PC-9 (cell line): ENCODE measurements around the gene SELENOT. TPM values are rescaled to one million over a fixed set of nuclear protein-coding genes. Genes with fewer than 3 reads are reported as not detected.

ENCODE experiments used
- BruUV-seq: library from RNA; stranded (reverse); fragments of 400-500 nt; replicated peaks from 2 replicates; lab custom pipeline; 2021; lab: Mats Ljungman, UMichigan
- CTCF ChIA-PET: fragments of 300-600 bp; sonication (Branson Sonifier 250); formaldehyde crosslinking; loops from one replicate; lab custom pipeline; 2022; ENCODE audit warnings: antibody characterized with exemption; lab: Charles Lee
- POLR2A ChIA-PET: fragments of 300-600 bp; sonication (Branson Sonifier 250); formaldehyde crosslinking; loops from one replicate; lab custom pipeline; 2022; ENCODE audit warnings: antibody characterized with exemption; ENCODE audit not compliant: unreplicated experiment; lab: Charles Lee
- DNase-seq, 2 experiments: peaks; one replicate each; pipeline versions ENCODE4 v3.0.0 to v3.0.0-alpha.2; 2015 to 2022; ENCODE audit warnings: mixed read lengths in 1 of 2
- H2AFZ ChIP-seq: fragments of 200-600 bp; sonication (generic); 2 replicates; pipeline ENCODE4 v1.8.1; 2017; ENCODE audit warnings: antibody characterized with exemption
- H3F3A ChIP-seq: fragments of 200-600 bp; sonication (generic); 2 replicates; pipeline ENCODE4 v1.8.1; 2017; ENCODE audit warnings: antibody characterized with exemption, mild to moderate bottlenecking, low read depth; ENCODE audit not compliant: insufficient read depth
- H3K27ac ChIP-seq: fragments of 200-600 bp; sonication (generic); 2 replicates; pipeline ENCODE4 v1.6.1; 2016; ENCODE audit warnings: mixed run types
- H3K27me3 ChIP-seq: fragments of 200-600 bp; sonication (generic); 2 replicates; pipeline ENCODE4 v1.6.1; 2016; ENCODE audit warnings: low read depth, mixed run types; ENCODE audit not compliant: insufficient read depth
- H3K36me3 ChIP-seq: fragments of 200-600 bp; sonication (generic); 2 replicates; pipeline ENCODE4 v1.6.1; 2016; ENCODE audit warnings: low read depth, mixed run types
- H3K4me1 ChIP-seq: fragments of 200-600 bp; sonication (generic); replicated peaks from 2 replicates; pipeline ENCODE4 v1.6.1; 2016; ENCODE audit warnings: mixed run types; ENCODE audit not compliant: insufficient read depth
- H3K4me2 ChIP-seq: fragments of 200-600 bp; sonication (generic); 2 replicates; pipeline ENCODE4 v1.6.1; 2017; ENCODE audit warnings: mixed run types
- H3K4me3 ChIP-seq: fragments of 200-600 bp; sonication (generic); 2 replicates; pipeline ENCODE4 v1.6.1; 2016; ENCODE audit warnings: mixed run types
- H3K79me2 ChIP-seq: fragments of 200-600 bp; sonication (generic); 2 replicates; pipeline ENCODE4 v1.6.1; 2017; ENCODE audit warnings: low read depth, mixed run types
- H3K9me2 ChIP-seq: fragments of 200-600 bp; sonication (generic); 2 replicates; pipeline ENCODE4 v1.8.1; 2017; ENCODE audit warnings: mild to moderate bottlenecking; ENCODE audit not compliant: insufficient read depth
- H3K9me3 ChIP-seq: fragments of 200-600 bp; sonication (generic); 2 replicates; pipeline ENCODE4 v1.8.1; 2016; ENCODE audit warnings: low read depth; ENCODE audit not compliant: insufficient read depth
- H4K20me1 ChIP-seq: fragments of 200-600 bp; sonication (generic); 2 replicates; pipeline ENCODE4 v1.8.1; 2017; ENCODE audit not compliant: insufficient read depth
- CTCF ChIP-seq: fragments of 200-600 bp; sonication (generic); conservative IDR thresholded peaks from 2 replicates; pipeline ENCODE4 v1.6.1; 2017; ENCODE audit warnings: mixed run types, antibody characterized with exemption, mild to moderate bottlenecking, moderate library complexity
- EZH2 ChIP-seq: fragments of 200-600 bp; sonication (generic); IDR thresholded peaks from 2 replicates; pipeline ENCODE4 v1.8.0; 2017; ENCODE audit warnings: antibody characterized with exemption, low read depth
- intact Hi-C: fragments of 100-400 bp; cut with micrococcal nuclease; formaldehyde crosslinking; loops from one replicate; pipeline ENCODE4 v1.10.0; 2022; ENCODE audit not compliant: unreplicated experiment
- total RNA-seq: library from RNA; stranded (reverse); gene quantifications from 2 replicates; pipeline ENCODE4 v1.2.3, GENCODE V29; 2021

The SELENOT gene
- total RNA-seq, 1 experiment from 2014 or later, result 84.1 TPM

- BruUV-seq, result no TSS peak
- H3K9me3 ChIP-seq, result no peaks in the 10 kb centered on the region
- H2AFZ ChIP-seq, result no peak overlapping the region
- no peak for TF ChIP-seq EZH2
- TF ChIP-seq CTCF, result no peak
- ChIA-PET CTCF (no interaction called here), POLR2A (no interaction called here)
- H3K27me3 ChIP-seq, result no peaks in the 10 kb centered on the region
- H3K27ac ChIP-seq, result no peak overlapping the region
- no peaks in the 10 kb centered on the region for H3K9me2 ChIP-seq
- H3K79me2 ChIP-seq, result peaks cover 94% of the 10 kb centered on the region
- intact Hi-C loops, result no loop called here
- H3K4me2 ChIP-seq, result no peak overlapping the region
- peaks cover 31% of the 10 kb centered on the region; the same call in 1 of the 2 replicates for H3K36me3 ChIP-seq
- H4K20me1 ChIP-seq, result 0 out of 2 replicates have a peak, but pooled peaks cover 6% of the 10 kb centered on the region
- no peak overlapping the region for H3K4me3 ChIP-seq
- H3K4me1 ChIP-seq, result peaks cover 11% of the 10 kb centered on the region
- H3F3A ChIP-seq, result no peaks in the 10 kb centered on the region
- no peak for DNase-seq
These were observed 6.9 kb downstream of the SELENOT start for GRCh38 chr3:150609988-150610387.

- Histone ChIP-seq H3K4me1 (peaks cover 3% of the 10 kb centered on the region; the same call in 1 of the 2 replicates), H2AFZ (no peak overlapping the region), H3K36me3 (peaks cover 31% of the 10 kb centered on the region; the same call in 1 of the 2 replicates), H3K4me3 (no peak overlapping the region), H3K9me3 (no peaks in the 10 kb centered on the region), H3K4me2 (no peak overlapping the region), H3K9me2 (no peaks in the 10 kb centered on the region), H4K20me1 (0 out of 2 replicates have a peak, but pooled peaks cover 6% of the 10 kb centered on the region), H3F3A (no peaks in the 10 kb centered on the region), H3K27me3 (no peaks in the 10 kb centered on the region), H3K79me2 (peaks cover 86% of the 10 kb centered on the region), H3K27ac (peak overlapping the region; percentile 11; the same call in 1 of the 2 replicates)
- ChIA-PET CTCF (interaction anchor here (0.6 kb wide), 1 partner anchor 11 kb away, joined by 4 read pairs; no protein-coding TSS in a partner anchor), POLR2A (no interaction called here)
- intact Hi-C loops, result no loop called here
- BruUV-seq, result no TSS peak
- TF ChIP-seq CTCF, result no peak
- no peak for TF ChIP-seq EZH2
- DNase-seq, result no peak
These were observed 7.7 kb downstream of the SELENOT start for GRCh38 chr3:150610785-150611184.

GRCh38 chr3:150611666-150612065 is 8.5 kb downstream of the SELENOT start:
- H3K27ac ChIP-seq, result no peak overlapping the region
- H3K4me1 ChIP-seq, result no peaks in the 10 kb centered on the region; the same call in 1 of the 2 replicates
- no TSS peak for BruUV-seq
- ChIA-PET CTCF (no interaction called here), POLR2A (no interaction called here)
- peaks cover 79% of the 10 kb centered on the region for H3K79me2 ChIP-seq
- H3K9me2 ChIP-seq, result no peaks in the 10 kb centered on the region
- no peak overlapping the region for H3K4me2 ChIP-seq
- no peak overlapping the region for H2AFZ ChIP-seq
- H4K20me1 ChIP-seq, result 0 out of 2 replicates have a peak, but pooled peaks cover 6% of the 10 kb centered on the region
- TF ChIP-seq CTCF (no peak), EZH2 (no peak)
- H3K27me3 ChIP-seq, result no peaks in the 10 kb centered on the region
- H3F3A ChIP-seq, result no peaks in the 10 kb centered on the region
- intact Hi-C loops, result no loop called here
- DNase-seq, result no peak
- no peaks in the 10 kb centered on the region for H3K9me3 ChIP-seq
- peaks cover 29% of the 10 kb centered on the region for H3K36me3 ChIP-seq
- no peak overlapping the region for H3K4me3 ChIP-seq
